HL-60 (cell line): Measurements from ENCODE around the gene JAG1.

Source experiments
- CTCF ChIP-seq: IDR thresholded peaks from one replicate; pipeline ENCODE4 v1.5.1; 2011; ENCODE audit warnings: low read length, control low read depth, inconsistent platforms; ENCODE audit not compliant: insufficient read depth
- GABPA ChIP-seq: IDR thresholded peaks from 2 replicates; pipeline ENCODE4 v1.6.1; 2012; ENCODE audit warnings: low read depth
- POLR2AphosphoS5 ChIP-seq: IDR thresholded peaks from 2 replicates; pipeline ENCODE4 v1.6.1; 2012; ENCODE audit warnings: low read depth

GRCh38 chr20:10613911-10614310 lies 59.9 kb downstream of the JAG1 start:
- TF ChIP-seq CTCF: no peak
- TF ChIP-seq POLR2AphosphoS5: no peak
- no peak for TF ChIP-seq GABPA
